GM18502 (cell line): Measurements from ENCODE around the gene ELMO3.

Source experiments
- ATAC-seq: cut with Tn5 transposase; IDR thresholded peaks from one replicate; pipeline ENCODE4 v1.9.1; 2021; ENCODE audit warnings: mild to moderate bottlenecking; ENCODE audit not compliant: unreplicated experiment, poor library complexity

ELMO3 gene

GRCh38 chr16:67210069-67210937 is 11.4 kb downstream of the ELMO3 start:
- ATAC-seq = no peak

DNA sequence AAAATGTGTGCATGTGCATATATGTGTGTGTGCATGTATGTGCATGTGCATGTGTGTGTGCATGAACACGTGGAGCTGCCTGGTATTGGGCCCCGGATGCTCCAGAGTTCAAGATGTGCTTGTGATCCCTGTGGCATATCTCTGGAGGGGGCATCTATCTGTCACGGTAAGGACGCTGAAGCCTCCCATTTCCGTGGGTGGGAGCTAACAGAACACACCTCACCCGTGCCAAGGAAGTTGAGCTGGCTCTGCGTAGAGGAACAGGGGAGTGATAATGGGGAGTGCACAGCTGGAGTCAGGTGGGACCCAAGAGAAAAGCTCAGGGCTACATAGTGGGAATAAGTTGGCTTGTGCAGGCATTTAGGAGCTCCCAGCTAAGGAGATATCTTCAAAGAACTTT is 12.7 kb downstream of the ELMO3 start:
- no peak for ATAC-seq

- ATAC-seq = no peak
Measured at GRCh38 chr16:67212766-67213165, 13.8 kb downstream of the ELMO3 start.

DNA sequence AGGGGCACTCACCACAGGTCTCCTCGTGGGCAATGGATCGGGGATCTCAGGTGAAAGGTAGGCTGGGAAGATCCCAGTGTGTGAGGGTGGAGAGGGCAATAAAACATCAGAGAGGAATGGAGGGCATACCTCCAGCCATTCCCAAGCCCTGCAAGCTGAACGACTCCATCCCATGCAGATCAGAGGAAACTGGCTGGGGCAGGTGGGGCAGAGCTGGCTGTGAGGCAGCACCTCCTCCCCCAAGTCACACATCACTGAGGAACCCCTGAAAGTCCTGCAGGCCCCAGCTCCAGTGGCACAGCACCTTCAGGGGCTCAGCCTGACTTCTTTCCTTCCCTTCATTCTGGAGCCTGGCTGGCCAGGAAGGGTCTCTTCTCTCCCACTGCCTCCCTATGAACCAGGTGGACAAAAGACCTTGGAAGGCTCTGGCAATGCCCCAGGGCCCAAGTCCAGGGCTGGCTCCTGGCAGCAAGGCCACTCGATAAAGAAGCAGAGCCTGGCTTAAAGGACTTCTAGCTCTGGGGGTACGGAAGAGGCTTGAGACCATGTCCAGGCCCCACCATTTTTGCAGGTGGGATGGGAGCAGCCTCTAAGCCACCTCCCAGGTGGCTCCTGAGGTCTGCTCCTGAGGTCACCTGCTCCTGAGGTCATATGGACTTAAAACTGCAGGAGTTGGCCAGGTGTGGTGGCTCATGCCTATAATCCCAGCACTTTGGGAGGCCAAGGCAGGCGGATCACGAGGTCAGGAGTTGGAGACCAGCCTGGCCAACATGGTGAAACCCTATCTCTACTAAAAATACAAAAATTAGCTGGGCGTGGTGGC is 14.5 kb downstream of the ELMO3 start:
- ATAC-seq = no peak

DNA sequence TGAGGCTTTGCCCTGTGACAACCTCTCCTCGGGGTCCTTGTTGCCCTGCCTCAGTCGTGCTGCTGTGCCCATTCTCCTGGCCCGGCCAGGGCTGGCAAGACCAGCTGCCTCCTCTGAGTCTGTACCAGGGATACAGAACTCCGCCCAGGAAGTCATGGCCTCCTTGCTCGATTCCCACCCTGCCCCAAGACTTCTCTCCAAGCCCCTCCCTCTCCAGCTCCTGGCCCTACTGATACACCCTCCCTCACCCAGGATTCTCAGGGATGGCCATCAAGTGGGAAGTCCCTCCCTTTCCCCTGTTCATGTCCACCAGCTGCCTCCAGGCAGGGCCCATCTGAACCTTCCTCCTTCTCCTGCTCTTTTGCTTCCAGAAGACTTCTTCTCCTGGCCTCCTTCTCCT is 16.8 kb downstream of the ELMO3 start:
- no peak for ATAC-seq

- no peak for ATAC-seq
Measured at GRCh38 chr16:67216612-67217490, 17.9 kb downstream of the ELMO3 start.

DNA sequence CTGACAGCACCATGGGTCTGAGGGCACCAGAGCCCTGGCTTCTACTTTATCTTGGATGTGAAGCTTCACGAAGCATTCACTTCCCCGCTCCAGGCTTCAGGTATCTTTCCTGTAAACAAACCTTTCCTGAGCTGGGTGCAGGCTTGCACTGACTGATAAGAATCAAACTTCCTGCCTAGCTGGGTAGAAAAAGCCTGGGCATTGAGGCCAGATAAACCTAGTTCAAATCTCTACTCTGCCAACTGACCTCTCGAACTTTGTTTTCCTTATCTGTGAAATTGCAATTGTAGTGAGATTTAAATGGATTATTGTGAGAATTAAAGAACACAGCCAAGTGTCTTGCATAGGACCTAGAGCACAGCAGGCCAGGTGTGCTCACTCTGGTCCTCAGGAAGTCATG is 25.1 kb downstream of the ELMO3 start:
- ATAC-seq = no peak

DNA sequence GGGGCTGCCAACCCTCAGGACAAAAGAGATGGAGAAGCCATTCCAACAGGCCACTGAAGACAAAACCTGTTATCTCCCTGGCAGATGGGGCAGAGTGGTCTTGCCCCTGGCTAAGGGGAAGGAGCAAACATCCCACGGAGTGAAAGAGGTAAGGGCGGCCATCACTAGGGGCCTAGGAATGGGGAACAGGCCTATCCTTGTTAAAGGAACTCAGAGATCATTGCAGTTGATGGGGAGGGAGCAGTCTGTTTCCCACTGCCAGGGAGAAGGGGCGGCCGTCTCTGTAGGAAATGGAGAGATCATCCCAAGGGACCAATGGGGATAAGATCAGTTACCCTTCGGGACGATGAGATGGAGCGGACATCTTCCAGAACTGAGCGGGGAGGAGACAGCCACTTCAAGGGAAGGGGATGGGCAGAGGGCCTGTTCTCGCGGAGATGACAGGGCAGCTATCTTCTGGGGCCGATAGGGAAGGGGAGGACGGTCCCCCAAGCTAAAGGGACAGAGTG is 27.4 kb downstream of the ELMO3 start:
- ATAC-seq = no peak

- peak; percentile 96 for ATAC-seq
Measured at GRCh38 chr16:67226804-67227566, 28.1 kb downstream of the ELMO3 start, which contains the start of gene TMEM208. Gene TMEM208 (plus strand): TSS chr16:67227130. CDS start chr16:67227219, 89 bp downstream.

GRCh38 chr16:67227567-67227921 is 28.6 kb downstream of the ELMO3 start:
- ATAC-seq = no peak

GRCh38 chr16:67228034-67228785 is 29.3 kb downstream of the ELMO3 start:
- ATAC-seq = no peak

GRCh38 chr16:67228905-67229304 is 30.0 kb downstream of the ELMO3 start:
- no peak for ATAC-seq

- no peak for ATAC-seq
Measured at GRCh38 chr16:67229906-67230808, 31.2 kb downstream of the ELMO3 start.

DNA sequence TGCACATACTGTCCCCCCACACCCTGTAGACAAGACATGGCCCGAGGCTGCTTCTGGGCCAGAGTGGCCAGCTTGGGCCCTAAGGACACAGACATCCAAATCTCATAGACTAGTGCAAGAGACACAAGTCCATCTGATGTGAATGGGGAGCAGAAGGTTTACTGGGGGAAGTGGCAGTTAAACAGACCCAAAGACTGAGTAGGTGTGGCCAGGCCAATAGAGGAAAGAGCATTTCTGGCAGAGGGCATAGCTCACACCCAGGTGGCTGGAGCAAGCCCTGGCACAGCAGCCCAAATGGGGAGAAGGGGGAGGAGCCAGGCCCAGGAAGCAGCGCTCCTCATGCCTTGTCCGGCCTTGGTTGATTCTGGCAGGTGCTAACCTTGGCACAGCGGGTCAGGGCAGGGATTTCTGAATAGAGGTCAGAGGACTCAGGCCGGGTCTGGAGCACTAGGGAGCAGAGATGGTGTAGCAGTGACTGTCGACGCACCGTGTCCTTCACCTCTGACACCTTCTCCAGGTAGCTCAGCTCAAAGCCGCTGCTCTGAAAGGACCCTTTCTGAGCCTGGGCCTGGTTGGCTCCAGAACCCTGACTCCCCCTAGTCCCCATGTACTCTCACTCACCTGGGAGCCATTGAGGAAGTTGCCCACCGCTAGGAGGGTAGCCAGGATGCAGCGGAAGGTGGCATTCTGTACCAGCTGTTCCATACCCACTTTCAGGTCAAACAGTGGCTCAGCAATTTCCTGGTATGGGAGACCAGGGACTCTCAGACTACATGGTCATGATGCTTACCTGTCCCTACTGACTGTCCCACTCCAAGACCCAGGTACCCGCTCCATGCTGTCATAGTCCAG is 32.1 kb downstream of the ELMO3 start:
- no peak for ATAC-seq

GRCh38 chr16:67233596-67233995 is 34.7 kb downstream of the ELMO3 start:
- no peak for ATAC-seq

DNA sequence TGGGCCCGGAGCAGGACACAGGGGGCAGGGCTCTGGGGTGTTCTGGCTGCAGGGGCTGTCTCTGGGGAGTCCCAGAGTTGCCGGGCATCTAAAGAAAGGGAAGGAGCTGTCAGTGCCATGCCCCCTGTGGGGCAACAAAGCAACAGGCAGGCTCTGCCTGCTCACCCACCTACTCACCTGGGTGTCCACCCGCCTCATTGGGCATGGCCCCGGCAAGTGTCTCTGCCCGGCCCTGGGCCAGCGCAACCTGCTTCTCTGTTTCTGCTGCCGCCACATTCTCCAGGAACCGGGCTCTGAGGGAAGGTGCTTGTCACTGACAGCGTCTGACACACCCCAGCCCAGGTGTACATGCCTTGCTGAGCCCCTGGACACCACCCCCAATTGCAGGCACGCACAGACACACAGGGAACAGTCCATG is 35.3 kb downstream of the ELMO3 start:
- ATAC-seq = no peak
